ENCODE measurements around the gene FAM181A. TPM values are rescaled to one million over a fixed set of nuclear protein-coding genes. Genes with fewer than 3 reads are reported as not detected.

FAM181A gene
- total RNA-seq, 1 experiment from 2014 or later = not detected

DNA sequence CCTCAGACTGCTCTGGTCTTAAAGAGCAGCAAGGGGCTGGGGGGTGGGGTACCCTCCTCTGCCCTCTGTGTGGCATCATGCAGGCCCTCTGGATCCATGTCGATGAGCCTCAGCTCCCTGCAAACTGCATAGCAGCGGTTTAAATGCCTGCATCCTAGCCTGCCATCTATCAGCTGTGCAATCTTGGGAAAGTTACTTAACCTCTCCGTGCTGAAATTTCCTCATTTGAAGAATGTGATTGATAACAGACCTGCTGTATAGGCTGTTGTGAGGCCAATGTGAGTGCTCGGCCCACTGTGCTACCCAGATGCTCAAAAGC lies 3.8 kb downstream of the FAM181A start:
- Histone ChIP-seq H3K4me1 (ENCODE audit: insufficient read depth, low read length) (no peaks in the 10 kb centered on the region), H3K9ac (ENCODE audit: low read length) (no peak overlapping the region), H3K4me2 (ENCODE audit: low read length) (no peak overlapping the region), H3K9me2 (replicated peaks; ENCODE audit: low read length) (no peaks in the 10 kb centered on the region), H3K4me3 (ENCODE audit: low read length) (no peak overlapping the region), H3F3A (ENCODE audit: low read length, unreplicated experiment) (no peaks in the 10 kb centered on the region), H3K36me3 (ENCODE audit: low read depth, low read length) (no peaks in the 10 kb centered on the region), H3K27me3 (ENCODE audit: low read length) (no peaks in the 10 kb centered on the region; the same call in 1 of the 2 replicates), H2AFZ (ENCODE audit: low read length) (no peak overlapping the region), H3K27ac (ENCODE audit: low read length) (no peak overlapping the region), H3K79me2 (ENCODE audit: low read length) (no peaks in the 10 kb centered on the region), H4K20me1 (ENCODE audit: low read length) (no peaks in the 10 kb centered on the region), H3K9me3 (ENCODE audit: low read length) (no peaks in the 10 kb centered on the region)
- CTCF ChIA-PET = no interaction called here
- DNase-seq (no peak), ATAC-seq (no peak)
- no TSS peak for BruUV-seq (replicated peaks)
- intact Hi-C loops (cut with micrococcal nuclease) = no loop called here
- POLR2A ChIA-PET (ENCODE audit: unreplicated experiment) = no interaction called here
- TF ChIP-seq, protein P1, sequence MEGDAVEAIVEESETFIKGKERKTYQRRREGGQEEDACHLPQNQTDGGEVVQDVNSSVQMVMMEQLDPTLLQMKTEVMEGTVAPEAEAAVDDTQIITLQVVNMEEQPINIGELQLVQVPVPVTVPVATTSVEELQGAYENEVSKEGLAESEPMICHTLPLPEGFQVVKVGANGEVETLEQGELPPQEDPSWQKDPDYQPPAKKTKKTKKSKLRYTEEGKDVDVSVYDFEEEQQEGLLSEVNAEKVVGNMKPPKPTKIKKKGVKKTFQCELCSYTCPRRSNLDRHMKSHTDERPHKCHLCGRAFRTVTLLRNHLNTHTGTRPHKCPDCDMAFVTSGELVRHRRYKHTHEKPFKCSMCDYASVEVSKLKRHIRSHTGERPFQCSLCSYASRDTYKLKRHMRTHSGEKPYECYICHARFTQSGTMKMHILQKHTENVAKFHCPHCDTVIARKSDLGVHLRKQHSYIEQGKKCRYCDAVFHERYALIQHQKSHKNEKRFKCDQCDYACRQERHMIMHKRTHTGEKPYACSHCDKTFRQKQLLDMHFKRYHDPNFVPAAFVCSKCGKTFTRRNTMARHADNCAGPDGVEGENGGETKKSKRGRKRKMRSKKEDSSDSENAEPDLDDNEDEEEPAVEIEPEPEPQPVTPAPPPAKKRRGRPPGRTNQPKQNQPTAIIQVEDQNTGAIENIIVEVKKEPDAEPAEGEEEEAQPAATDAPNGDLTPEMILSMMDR (conservative IDR thresholded peaks at IDR 0.05; ENCODE audit: low read depth, low read length) = no peak
- no peak for TF ChIP-seq EZH2 (IDR thresholded peaks at IDR 0.05; ENCODE audit: low read length, unreplicated experiment)
- TF ChIP-seq EZH2phosphoT487 (IDR thresholded peaks at IDR 0.05; ENCODE audit: borderline replicate concordance, low read length) = no peak

- Histone ChIP-seq H3K27ac (ENCODE audit: low read length) (no peak overlapping the region), H3K9me3 (ENCODE audit: low read length) (no peaks in the 10 kb centered on the region), H3K36me3 (ENCODE audit: low read depth, low read length) (no peaks in the 10 kb centered on the region), H3K4me1 (ENCODE audit: insufficient read depth, low read length) (no peaks in the 10 kb centered on the region), H3K79me2 (ENCODE audit: low read length) (no peaks in the 10 kb centered on the region), H3K4me3 (ENCODE audit: low read length) (no peak overlapping the region), H3K27me3 (ENCODE audit: low read length) (no peaks in the 10 kb centered on the region; the same call in 1 of the 2 replicates), H3K4me2 (ENCODE audit: low read length) (no peak overlapping the region), H3F3A (ENCODE audit: low read length, unreplicated experiment) (no peaks in the 10 kb centered on the region), H4K20me1 (ENCODE audit: low read length) (no peaks in the 10 kb centered on the region), H3K9me2 (replicated peaks; ENCODE audit: low read length) (no peaks in the 10 kb centered on the region), H3K9ac (ENCODE audit: low read length) (no peak overlapping the region), H2AFZ (ENCODE audit: low read length) (no peak overlapping the region)
- TF ChIP-seq, protein P1 (conservative IDR thresholded peaks at IDR 0.05; ENCODE audit: low read depth, low read length) = no peak
- TF ChIP-seq EZH2 (IDR thresholded peaks at IDR 0.05; ENCODE audit: low read length, unreplicated experiment) (no peak), EZH2phosphoT487 (IDR thresholded peaks at IDR 0.05; ENCODE audit: borderline replicate concordance, low read length) (no peak)
- DNase-seq (no peak), ATAC-seq (no peak)
- ChIA-PET POLR2A (ENCODE audit: unreplicated experiment) (no interaction called here), CTCF (no interaction called here)
- intact Hi-C loops (cut with micrococcal nuclease) = no loop called here
- BruUV-seq (replicated peaks) = no TSS peak
Observed at GRCh38 chr14:93932642-93933041, 5.5 kb downstream of the FAM181A start.

GRCh38 chr14:93935213-93935612 lies 8.1 kb downstream of the FAM181A start:
- no peaks in the 10 kb centered on the region for H3K9me3 ChIP-seq (ENCODE audit: low read length)
- POLR2A ChIA-PET (ENCODE audit: unreplicated experiment) = no interaction called here
- H4K20me1 ChIP-seq (ENCODE audit: low read length) = no peaks in the 10 kb centered on the region
- intact Hi-C loops (cut with micrococcal nuclease) = no loop called here
- H3K4me1 ChIP-seq (ENCODE audit: insufficient read depth, low read length) = peaks cover 5% of the 10 kb centered on the region; the same call in 1 of the 2 replicates
- H3K79me2 ChIP-seq (ENCODE audit: low read length) = no peaks in the 10 kb centered on the region
- H3K9me2 ChIP-seq (replicated peaks; ENCODE audit: low read length) = no peaks in the 10 kb centered on the region
- no peak overlapping the region for H3K9ac ChIP-seq (ENCODE audit: low read length)
- no peaks in the 10 kb centered on the region; the same call in 1 of the 2 replicates for H3K27me3 ChIP-seq (ENCODE audit: low read length)
- no peak for ATAC-seq
- H3K36me3 ChIP-seq (ENCODE audit: low read depth, low read length) = no peaks in the 10 kb centered on the region
- H3K27ac ChIP-seq (ENCODE audit: low read length) = no peak overlapping the region
- H2AFZ ChIP-seq (ENCODE audit: low read length) = no peak overlapping the region
- H3K4me2 ChIP-seq (ENCODE audit: low read length) = no peak overlapping the region
- BruUV-seq (replicated peaks) = no TSS peak
- no peaks in the 10 kb centered on the region for H3F3A ChIP-seq (ENCODE audit: low read length, unreplicated experiment)
- TF ChIP-seq EZH2 (IDR thresholded peaks at IDR 0.05; ENCODE audit: low read length, unreplicated experiment) = no peak
- TF ChIP-seq, protein P1 (conservative IDR thresholded peaks at IDR 0.05; ENCODE audit: low read depth, low read length) = no peak
- TF ChIP-seq EZH2phosphoT487 (IDR thresholded peaks at IDR 0.05; ENCODE audit: borderline replicate concordance, low read length) = no peak
- H3K4me3 ChIP-seq (ENCODE audit: low read length) = no peak overlapping the region
- CTCF ChIA-PET = interaction anchor here (0.6 kb wide), 1 partner anchor 67 kb away, joined by 5 read pairs; no protein-coding TSS in a partner anchor
- DNase-seq = no peak
